ENCODE data around the gene ADI1.

Gene ADI1

GRCh38 chr2:3470856-3471737 is 48.2 kb downstream of the ADI1 start:
- H3K4me3 ChIP-seq (ENCODE audit: insufficient read length, low read depth), result no peak overlapping the region
- no peaks in the 10 kb centered on the region for H3K9me3 ChIP-seq (ENCODE audit: insufficient read depth, low read length)
- H3K4me1 ChIP-seq (ENCODE audit: insufficient read depth, insufficient read length), result peaks cover 8% of the 10 kb centered on the region
- H3K27me3 ChIP-seq (ENCODE audit: insufficient read depth, insufficient read length), result no peaks in the 10 kb centered on the region
- peaks cover 55% of the 10 kb centered on the region for H3K36me3 ChIP-seq (ENCODE audit: insufficient read depth, insufficient read length, low read length)
- no peak for DNase-seq (ENCODE audit: low read depth, low spot score)
- no peak for TF ChIP-seq SUZ12 (IDR thresholded peaks at IDR 0.05; ENCODE audit: extremely low read depth, insufficient read depth, insufficient read length)
- TF ChIP-seq ZNF274 (IDR thresholded peaks at IDR 0.05; ENCODE audit: low read depth, low read length), result no peak
- no peak for TF ChIP-seq YY1 (IDR thresholded peaks at IDR 0.05; ENCODE audit: insufficient read depth, insufficient read length)
- H3K9ac ChIP-seq (ENCODE audit: insufficient read length, low read depth), result no peak overlapping the region

GRCh38 chr2:3470166-3470651 is 49.1 kb downstream of the ADI1 start:
- DNase-seq (ENCODE audit: low read depth, low spot score), result no peak
- peaks cover 3% of the 10 kb centered on the region for H3K4me1 ChIP-seq (ENCODE audit: insufficient read depth, insufficient read length)
- H3K9me3 ChIP-seq (ENCODE audit: insufficient read depth, low read length), result no peaks in the 10 kb centered on the region
- H3K27me3 ChIP-seq (ENCODE audit: insufficient read depth, insufficient read length), result no peaks in the 10 kb centered on the region
- H3K9ac ChIP-seq (ENCODE audit: insufficient read length, low read depth), result no peak overlapping the region
- H3K4me3 ChIP-seq (ENCODE audit: insufficient read length, low read depth), result no peak overlapping the region
- no peak for TF ChIP-seq SUZ12 (IDR thresholded peaks at IDR 0.05; ENCODE audit: extremely low read depth, insufficient read depth, insufficient read length)
- no peak for TF ChIP-seq ZNF274 (IDR thresholded peaks at IDR 0.05; ENCODE audit: low read depth, low read length)
- TF ChIP-seq YY1 (IDR thresholded peaks at IDR 0.05; ENCODE audit: insufficient read depth, insufficient read length), result no peak
- H3K36me3 ChIP-seq (ENCODE audit: insufficient read depth, insufficient read length, low read length), result peaks cover 51% of the 10 kb centered on the region

GRCh38 chr2:3469486-3469885 is 49.8 kb downstream of the ADI1 start:
- peaks cover 55% of the 10 kb centered on the region for H3K36me3 ChIP-seq (ENCODE audit: insufficient read depth, insufficient read length, low read length)
- H3K4me3 ChIP-seq (ENCODE audit: insufficient read length, low read depth), result no peak overlapping the region
- DNase-seq (ENCODE audit: low read depth, low spot score), result no peak

GRCh38 chr2:3468296-3468988 is 50.9 kb downstream of the ADI1 start:
- Histone ChIP-seq H3K4me3 (ENCODE audit: insufficient read length, low read depth) (no peak overlapping the region), H3K4me1 (ENCODE audit: insufficient read depth, insufficient read length) (peaks cover 3% of the 10 kb centered on the region), H3K9ac (ENCODE audit: insufficient read length, low read depth) (no peak overlapping the region), H3K27me3 (ENCODE audit: insufficient read depth, insufficient read length) (no peaks in the 10 kb centered on the region), H3K36me3 (ENCODE audit: insufficient read depth, insufficient read length, low read length) (peaks cover 65% of the 10 kb centered on the region), H3K9me3 (ENCODE audit: insufficient read depth, low read length) (no peaks in the 10 kb centered on the region)
- TF ChIP-seq ZNF274 (IDR thresholded peaks at IDR 0.05; ENCODE audit: low read depth, low read length) (no peak), YY1 (IDR thresholded peaks at IDR 0.05; ENCODE audit: insufficient read depth, insufficient read length) (no peak), SUZ12 (IDR thresholded peaks at IDR 0.05; ENCODE audit: extremely low read depth, insufficient read depth, insufficient read length) (no peak)
- no peak for DNase-seq (ENCODE audit: low read depth, low spot score)

More at GRCh38 chr2:3469486-3469885, 49.8 kb downstream of the ADI1 start:
- no peak for TF ChIP-seq ZNF274 (IDR thresholded peaks at IDR 0.05; ENCODE audit: low read depth, low read length)
- no peak for TF ChIP-seq YY1 (IDR thresholded peaks at IDR 0.05; ENCODE audit: insufficient read depth, insufficient read length)
- TF ChIP-seq SUZ12 (IDR thresholded peaks at IDR 0.05; ENCODE audit: extremely low read depth, insufficient read depth, insufficient read length), result no peak
- peaks cover 3% of the 10 kb centered on the region for H3K4me1 ChIP-seq (ENCODE audit: insufficient read depth, insufficient read length)
- no peak overlapping the region for H3K9ac ChIP-seq (ENCODE audit: insufficient read length, low read depth)
- H3K27me3 ChIP-seq (ENCODE audit: insufficient read depth, insufficient read length), result no peaks in the 10 kb centered on the region
- H3K9me3 ChIP-seq (ENCODE audit: insufficient read depth, low read length), result no peaks in the 10 kb centered on the region

- no peak overlapping the region for H3K9ac ChIP-seq (ENCODE audit: insufficient read length, low read depth)
- H3K4me1 ChIP-seq (ENCODE audit: insufficient read depth, insufficient read length), result peaks cover under 1% of the 10 kb centered on the region
- no peak overlapping the region for H3K4me3 ChIP-seq (ENCODE audit: insufficient read length, low read depth)
- TF ChIP-seq SUZ12 (IDR thresholded peaks at IDR 0.05; ENCODE audit: extremely low read depth, insufficient read depth, insufficient read length) (no peak), ZNF274 (IDR thresholded peaks at IDR 0.05; ENCODE audit: low read depth, low read length) (no peak)
- H3K36me3 ChIP-seq (ENCODE audit: insufficient read depth, insufficient read length, low read length), result peaks cover 63% of the 10 kb centered on the region
- no peaks in the 10 kb centered on the region for H3K27me3 ChIP-seq (ENCODE audit: insufficient read depth, insufficient read length)
- no peaks in the 10 kb centered on the region for H3K9me3 ChIP-seq (ENCODE audit: insufficient read depth, low read length)
- no peak for DNase-seq (ENCODE audit: low read depth, low spot score)
Measured at GRCh38 chr2:3467654-3468053, 51.7 kb downstream of the ADI1 start.

- TF ChIP-seq ZNF274 (IDR thresholded peaks at IDR 0.05; ENCODE audit: low read depth, low read length) (no peak), YY1 (IDR thresholded peaks at IDR 0.05; ENCODE audit: insufficient read depth, insufficient read length) (no peak), SUZ12 (IDR thresholded peaks at IDR 0.05; ENCODE audit: extremely low read depth, insufficient read depth, insufficient read length) (no peak)
- Histone ChIP-seq H3K9me3 (ENCODE audit: insufficient read depth, low read length) (no peaks in the 10 kb centered on the region), H3K27me3 (ENCODE audit: insufficient read depth, insufficient read length) (no peaks in the 10 kb centered on the region), H3K4me1 (ENCODE audit: insufficient read depth, insufficient read length) (no peaks in the 10 kb centered on the region), H3K4me3 (ENCODE audit: insufficient read length, low read depth) (no peak overlapping the region), H3K36me3 (ENCODE audit: insufficient read depth, insufficient read length, low read length) (peaks cover 59% of the 10 kb centered on the region), H3K9ac (ENCODE audit: insufficient read length, low read depth) (no peak overlapping the region)
- no peak for DNase-seq (ENCODE audit: low read depth, low spot score)
Measured at GRCh38 chr2:3466966-3467365, 52.4 kb downstream of the ADI1 start.

GRCh38 chr2:3466482-3466863 is 52.9 kb downstream of the ADI1 start:
- peak overlapping the region; percentile 28 for H3K9ac ChIP-seq (ENCODE audit: insufficient read length, low read depth)
- no peak overlapping the region for H3K4me3 ChIP-seq (ENCODE audit: insufficient read length, low read depth)
- H3K36me3 ChIP-seq (ENCODE audit: insufficient read depth, insufficient read length, low read length), result peaks cover 56% of the 10 kb centered on the region
- no peaks in the 10 kb centered on the region for H3K9me3 ChIP-seq (ENCODE audit: insufficient read depth, low read length)
- TF ChIP-seq SUZ12 (IDR thresholded peaks at IDR 0.05; ENCODE audit: extremely low read depth, insufficient read depth, insufficient read length), result no peak
- no peak for TF ChIP-seq YY1 (IDR thresholded peaks at IDR 0.05; ENCODE audit: insufficient read depth, insufficient read length)
- no peak for TF ChIP-seq ZNF274 (IDR thresholded peaks at IDR 0.05; ENCODE audit: low read depth, low read length)
- H3K4me1 ChIP-seq (ENCODE audit: insufficient read depth, insufficient read length), result no peaks in the 10 kb centered on the region
- DNase-seq (ENCODE audit: low read depth, low spot score), result no peak
- no peaks in the 10 kb centered on the region for H3K27me3 ChIP-seq (ENCODE audit: insufficient read depth, insufficient read length)

Measured in NT2/D1 (cell line).